GM21529 (cell line): ENCODE results near the gene GNG2.

ENCODE experiments used
- ATAC-seq: cut with Tn5 transposase; IDR thresholded peaks from one replicate; pipeline ENCODE4 v1.9.1; 2021; ENCODE audit not compliant: unreplicated experiment

The GNG2 gene

GRCh38 chr14:52015411-52016030, 155.1 kb downstream of the GNG2 start:
- ATAC-seq, result no peak

- no peak for ATAC-seq
Observed at GRCh38 chr14:52018252-52018651, 157.8 kb downstream of the GNG2 start.

- ATAC-seq, result no peak
Observed at GRCh38 chr14:52018970-52019369, 158.6 kb downstream of the GNG2 start.
